Mesodermal cell (in vitro differentiated cells): ENCODE data around the gene DLG2.

Source experiments
- H3K27ac ChIP-seq: 2 replicates; pipeline ENCODE4 v1.7.0; 2013; ENCODE audit warnings: mild to moderate bottlenecking, low read depth, low read length, moderate library complexity; ENCODE audit not compliant: severe bottlenecking
- H3K36me3 ChIP-seq: 2 replicates; pipeline ENCODE4 v1.7.1; 2013; ENCODE audit warnings: mild to moderate bottlenecking, low read length, moderate library complexity; ENCODE audit not compliant: control insufficient read depth, insufficient read depth
- H3K4me1 ChIP-seq: one replicate; pipeline ENCODE4 v1.7.1; 2013; ENCODE audit warnings: mild to moderate bottlenecking, low read length; ENCODE audit not compliant: insufficient read depth, control insufficient read depth, poor library complexity, severe bottlenecking
- H3K4me3 ChIP-seq: 2 replicates; pipeline ENCODE4 v1.7.0; 2013; ENCODE audit warnings: low read length, control low read depth, mild to moderate bottlenecking; ENCODE audit not compliant: insufficient read depth, poor library complexity, severe bottlenecking; ENCODE audit errors: extremely low read depth
- H3K9me3 ChIP-seq: 2 replicates; pipeline ENCODE4 v1.7.1; 2013; ENCODE audit warnings: mild to moderate bottlenecking, low read length, moderate library complexity; ENCODE audit not compliant: control insufficient read depth
- WGBS, 2 experiments: methylation state at CpG; one replicate each; pipeline ENCODE4 v1.1.5; 2013; ENCODE audit warnings: missing lambda C conversion rate in 2 of 2; ENCODE audit not compliant: insufficient coverage in 2 of 2; 5-methylcytosine and 5-hydroxymethylcytosine counted together

Gene DLG2

DNA sequence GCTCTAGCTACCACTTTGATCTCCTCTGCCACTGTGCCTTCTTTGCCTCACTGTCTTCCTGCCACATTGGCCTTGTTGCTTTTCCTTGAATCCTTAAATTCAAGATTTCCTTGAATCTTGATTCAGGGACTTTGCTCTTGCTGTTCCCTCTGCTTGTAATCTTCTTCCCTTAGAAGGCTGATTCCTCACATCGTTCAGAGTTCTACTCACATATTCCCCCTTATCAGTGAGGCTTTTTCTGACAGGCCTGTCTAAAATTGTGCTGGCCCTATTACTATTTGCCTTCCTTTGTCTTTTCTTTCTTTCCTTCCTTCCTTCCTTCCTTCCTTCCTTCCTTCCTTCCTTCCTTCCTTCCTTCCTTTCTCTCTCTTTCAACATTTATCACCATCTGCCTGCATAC lies 2134.1 kb downstream of the DLG2 start:
- Histone ChIP-seq H3K4me3 (no peak overlapping the region), H3K27ac (no peak overlapping the region), H3K9me3 (no peaks in the 10 kb centered on the region), H3K4me1 (no peaks in the 10 kb centered on the region), H3K36me3 (no peaks in the 10 kb centered on the region)
- WGBS, 2 experiments, result 91 to 92% methylated on average over 1 of the region's 1 CpG

GRCh38 chr11:83483808-83484207 lies 2143.3 kb downstream of the DLG2 start:
- H3K27ac ChIP-seq, result no peak overlapping the region
- no peaks in the 10 kb centered on the region for H3K9me3 ChIP-seq
- H3K4me3 ChIP-seq, result no peak overlapping the region
- no peaks in the 10 kb centered on the region for H3K36me3 ChIP-seq
- WGBS, 2 experiments, result 79 to 96% methylated on average over 3 to 4 of the region's 6 CpGs
- H3K4me1 ChIP-seq, result peaks cover 9% of the 10 kb centered on the region

DNA sequence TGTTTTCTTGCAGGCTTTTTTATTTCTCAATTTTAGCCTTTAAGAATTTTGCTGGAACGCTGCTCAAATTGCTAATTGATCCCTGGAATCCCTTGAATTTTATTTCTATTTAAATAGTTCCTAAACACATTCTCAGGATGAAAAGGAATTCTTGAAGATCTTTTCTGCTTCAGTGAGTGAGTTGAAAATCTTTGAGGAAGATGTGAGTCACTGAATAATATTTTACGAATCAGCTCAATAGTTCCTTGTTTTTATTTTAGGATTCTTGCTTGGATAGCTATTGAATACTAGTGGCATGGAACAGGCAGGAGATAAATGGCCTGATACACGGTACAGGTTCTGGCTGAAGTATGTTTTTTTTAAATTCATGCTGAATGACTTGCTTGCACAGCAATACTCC lies 2146.3 kb downstream of the DLG2 start:
- Histone ChIP-seq H3K4me3 (no peak overlapping the region), H3K36me3 (no peaks in the 10 kb centered on the region), H3K9me3 (no peaks in the 10 kb centered on the region), H3K4me1 (peaks cover 9% of the 10 kb centered on the region), H3K27ac (no peak overlapping the region)
- 90 to 100% methylated on average over 1 of the region's 3 CpGs for WGBS, 2 experiments

GRCh38 chr11:83480251-83480650 lies 2146.9 kb downstream of the DLG2 start:
- no peaks in the 10 kb centered on the region for H3K36me3 ChIP-seq
- no peak overlapping the region for H3K27ac ChIP-seq
- WGBS, 2 experiments, result 86 to 91% methylated on average over 5 to 8 of the region's 8 CpGs
- no peaks in the 10 kb centered on the region for H3K9me3 ChIP-seq
- H3K4me3 ChIP-seq, result no peak overlapping the region
- peaks cover 9% of the 10 kb centered on the region for H3K4me1 ChIP-seq

DNA sequence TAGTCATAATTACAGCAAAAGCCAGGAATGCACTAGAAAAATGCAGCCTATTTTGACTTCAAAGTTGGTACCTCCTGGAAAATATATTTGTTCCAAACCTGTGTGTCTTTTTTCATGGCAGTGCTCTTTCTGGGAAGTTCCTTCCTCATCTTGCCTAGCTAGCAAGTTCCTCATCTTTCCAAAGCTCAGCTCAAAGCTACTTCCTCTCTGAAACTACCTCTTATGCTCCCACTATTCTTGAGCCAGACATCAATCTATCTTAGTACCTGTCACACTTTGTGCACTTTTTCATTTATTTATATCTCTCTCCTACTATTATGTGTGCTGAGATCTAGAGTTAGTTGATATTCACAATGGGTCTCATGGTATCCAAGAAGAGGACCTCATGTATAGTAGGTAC lies 2149.4 kb downstream of the DLG2 start:
- peaks cover 9% of the 10 kb centered on the region for H3K4me1 ChIP-seq

GRCh38 chr11:83475760-83476159 lies 2151.4 kb downstream of the DLG2 start:
- 82 to 83% methylated on average over 1 to 3 of the region's 3 CpGs for WGBS, 2 experiments
- peaks cover 7% of the 10 kb centered on the region for H3K4me1 ChIP-seq
- no peaks in the 10 kb centered on the region for H3K36me3 ChIP-seq
- H3K27ac ChIP-seq, result no peak overlapping the region
- H3K4me3 ChIP-seq, result no peak overlapping the region
- H3K9me3 ChIP-seq, result no peaks in the 10 kb centered on the region

More for the DNA sequence above, 2149.4 kb downstream of the DLG2 start:
- H3K27ac ChIP-seq, result no peak overlapping the region
- no peaks in the 10 kb centered on the region for H3K9me3 ChIP-seq
- H3K36me3 ChIP-seq, result no peaks in the 10 kb centered on the region
- no peak overlapping the region for H3K4me3 ChIP-seq

GRCh38 chr11:83473743-83474142 lies 2153.4 kb downstream of the DLG2 start:
- WGBS, 2 experiments, result 97 to 100% methylated on average over 2 to 3 of the region's 3 CpGs
- Histone ChIP-seq H3K36me3 (no peaks in the 10 kb centered on the region), H3K4me3 (no peak overlapping the region), H3K9me3 (no peaks in the 10 kb centered on the region), H3K27ac (no peak overlapping the region), H3K4me1 (no peaks in the 10 kb centered on the region)

DNA sequence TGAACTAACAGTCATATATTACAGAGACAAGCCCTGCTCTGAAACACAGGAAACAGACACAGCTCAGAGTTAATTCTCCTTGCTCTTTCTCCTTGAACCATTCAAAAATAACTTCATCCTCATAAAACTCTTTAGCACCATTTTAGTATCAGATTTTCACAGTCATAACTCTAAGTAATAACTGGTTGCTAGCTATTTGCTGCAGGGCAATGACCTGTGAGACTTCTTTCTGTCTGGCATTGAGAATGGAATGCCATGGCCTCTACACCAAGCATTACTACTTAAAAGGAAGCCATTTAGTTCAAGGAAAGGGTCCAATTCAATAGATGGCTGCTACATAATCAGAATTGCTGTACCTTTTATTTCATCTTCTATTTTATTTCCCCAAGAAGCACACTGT lies 2154.3 kb downstream of the DLG2 start:
- Histone ChIP-seq H3K27ac (no peak overlapping the region), H3K36me3 (no peaks in the 10 kb centered on the region), H3K4me3 (no peak overlapping the region), H3K4me1 (no peaks in the 10 kb centered on the region), H3K9me3 (no peaks in the 10 kb centered on the region)

DNA sequence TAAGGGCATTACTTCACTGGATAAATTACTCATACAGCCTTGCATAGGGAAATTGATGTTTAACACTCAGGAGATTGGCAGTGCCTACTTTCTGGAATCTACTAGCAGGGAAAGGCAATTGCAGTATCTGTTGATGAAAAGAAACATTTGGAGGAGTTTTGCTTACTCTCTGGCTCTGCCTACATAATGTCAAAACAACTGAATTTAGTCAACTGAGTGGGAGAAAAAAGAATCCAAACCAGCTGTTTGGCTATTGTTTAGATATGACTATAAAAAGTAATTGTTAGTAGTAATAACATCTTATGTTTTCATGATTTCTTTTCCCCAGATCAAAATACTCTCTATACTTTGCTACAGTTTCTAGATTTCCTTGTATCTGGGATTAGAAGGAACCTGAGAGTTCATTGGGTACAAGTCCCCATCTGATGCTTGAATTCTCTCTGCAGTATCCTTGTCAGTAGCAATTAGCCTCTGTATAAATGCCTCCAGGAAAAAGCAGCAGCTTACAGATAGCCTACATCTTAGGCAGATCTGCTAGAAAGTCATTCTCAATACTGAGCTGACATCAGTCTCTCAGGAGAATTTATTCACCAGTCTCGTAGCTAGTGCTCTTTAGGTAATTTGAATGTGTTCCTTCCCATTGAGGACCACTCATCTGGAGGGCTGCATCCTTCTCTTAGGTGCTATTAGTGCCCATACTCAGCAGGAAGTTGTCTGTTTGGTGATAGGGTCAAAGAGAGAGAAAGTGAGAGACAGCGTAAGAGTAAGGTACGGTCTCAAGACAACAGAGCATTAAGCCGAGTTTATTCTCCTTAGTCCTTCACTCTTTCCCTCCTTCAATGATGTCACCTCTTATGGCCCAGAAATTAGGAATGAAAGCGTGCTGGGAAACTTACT lies 2155.1 kb downstream of the DLG2 start:
- Histone ChIP-seq H3K9me3 (no peaks in the 10 kb centered on the region), H3K4me1 (no peaks in the 10 kb centered on the region), H3K4me3 (no peak overlapping the region), H3K36me3 (no peaks in the 10 kb centered on the region), H3K27ac (no peak overlapping the region)
- 100% methylated on average over 1 of the region's 5 CpGs; no CpG with 5 or more reads in 1 of the 2 experiments for WGBS, 2 experiments

GRCh38 chr11:83467837-83468236 lies 2159.3 kb downstream of the DLG2 start:
- no peaks in the 10 kb centered on the region for H3K9me3 ChIP-seq
- no peak overlapping the region for H3K4me3 ChIP-seq
- no CpG with 5 or more reads among the region's 1 CpG for WGBS, 2 experiments
- H3K36me3 ChIP-seq, result no peaks in the 10 kb centered on the region
- H3K4me1 ChIP-seq, result no peaks in the 10 kb centered on the region
- H3K27ac ChIP-seq, result no peak overlapping the region

GRCh38 chr11:83464160-83464944 lies 2162.8 kb downstream of the DLG2 start:
- Histone ChIP-seq H3K9me3 (no peaks in the 10 kb centered on the region), H3K27ac (no peak overlapping the region), H3K4me3 (no peak overlapping the region), H3K4me1 (no peaks in the 10 kb centered on the region), H3K36me3 (no peaks in the 10 kb centered on the region)
- WGBS, 2 experiments, result 86% methylated on average over 1 of the region's 3 CpGs; no CpG with 5 or more reads in 1 of the 2 experiments
